Activated T-helper 1 cell treated with anti-CD3 and anti-CD28 coated beads, Interleukin-2, amount 50 U/mL, for 16 hours (primary cell): ENCODE data around the gene PRMT7.

Experiments used
- DNase-seq, 2 donors: peaks; one replicate each; pipeline ENCODE4 v3.0.0-alpha.2; 2020; ENCODE audit warnings: low read depth in 1 of 2, low spot score in 1 of 2

The PRMT7 gene

DNA sequence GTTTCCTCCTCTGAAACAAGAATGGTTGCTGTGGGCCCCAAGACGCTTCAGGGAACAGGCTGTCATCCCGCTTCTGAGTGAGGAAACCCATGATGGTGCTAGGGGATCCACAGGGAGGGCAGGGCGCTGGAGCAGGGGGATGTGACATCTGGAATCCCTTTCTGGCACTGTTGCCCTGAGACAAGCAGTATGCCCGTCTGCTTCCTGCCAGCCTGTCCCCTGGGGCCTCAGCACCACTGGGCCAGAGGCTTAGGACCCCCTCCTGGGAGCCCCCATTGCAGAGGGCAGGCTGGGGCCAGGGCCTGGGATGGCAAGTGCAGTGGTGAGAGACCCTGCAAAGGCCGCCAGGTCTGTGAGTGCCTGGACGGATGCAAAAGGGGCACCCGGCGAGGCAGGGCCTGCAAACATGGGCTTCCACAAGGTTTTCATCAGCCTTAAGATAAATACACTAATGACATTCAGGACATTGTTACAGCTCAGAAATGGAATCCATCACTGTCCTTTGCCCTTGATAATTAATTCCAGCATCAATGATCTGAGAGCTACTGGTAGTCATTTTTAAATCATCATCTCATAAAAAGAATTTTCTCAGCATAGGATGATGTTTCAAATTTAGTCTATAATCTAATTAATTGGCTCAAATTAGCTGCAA, 51.6 kb downstream of the PRMT7 start:
- no peak for DNase-seq

DNA sequence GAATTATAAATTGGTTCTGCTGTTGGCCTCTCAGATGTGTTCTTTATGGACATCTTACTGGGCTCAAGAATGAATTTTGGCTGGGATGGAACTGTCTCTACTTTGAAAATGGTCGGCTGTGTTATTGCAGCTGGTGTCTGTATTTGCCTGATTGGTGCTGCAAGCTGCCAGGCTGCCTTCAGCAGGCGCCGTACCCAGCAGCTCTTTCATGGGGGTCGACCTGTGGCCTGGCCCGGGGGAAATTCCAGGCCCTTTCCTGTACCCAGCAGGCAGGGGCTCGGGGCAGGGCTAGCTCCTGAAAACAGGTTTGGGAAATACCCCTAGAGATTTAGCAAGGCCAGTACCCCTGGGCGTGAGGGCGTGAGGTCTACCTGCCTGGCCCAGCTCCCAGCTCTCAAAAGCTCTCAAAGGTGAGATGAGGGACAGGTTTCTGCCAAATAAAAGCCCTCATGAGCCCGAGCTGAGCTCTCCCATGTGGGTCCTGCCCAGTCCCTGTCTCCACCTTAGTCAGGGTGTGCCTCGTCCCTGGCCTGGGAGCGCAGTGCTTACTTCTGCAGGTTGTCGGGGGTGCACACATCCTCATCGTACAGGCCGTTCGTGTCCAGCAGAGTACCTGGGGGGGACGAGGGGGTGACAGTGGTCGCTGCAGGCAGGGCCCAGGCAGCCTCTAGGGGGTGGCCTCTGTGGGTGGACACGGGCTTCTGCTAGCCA, 52.3 kb downstream of the PRMT7 start:
- DNase-seq = no peak

DNA sequence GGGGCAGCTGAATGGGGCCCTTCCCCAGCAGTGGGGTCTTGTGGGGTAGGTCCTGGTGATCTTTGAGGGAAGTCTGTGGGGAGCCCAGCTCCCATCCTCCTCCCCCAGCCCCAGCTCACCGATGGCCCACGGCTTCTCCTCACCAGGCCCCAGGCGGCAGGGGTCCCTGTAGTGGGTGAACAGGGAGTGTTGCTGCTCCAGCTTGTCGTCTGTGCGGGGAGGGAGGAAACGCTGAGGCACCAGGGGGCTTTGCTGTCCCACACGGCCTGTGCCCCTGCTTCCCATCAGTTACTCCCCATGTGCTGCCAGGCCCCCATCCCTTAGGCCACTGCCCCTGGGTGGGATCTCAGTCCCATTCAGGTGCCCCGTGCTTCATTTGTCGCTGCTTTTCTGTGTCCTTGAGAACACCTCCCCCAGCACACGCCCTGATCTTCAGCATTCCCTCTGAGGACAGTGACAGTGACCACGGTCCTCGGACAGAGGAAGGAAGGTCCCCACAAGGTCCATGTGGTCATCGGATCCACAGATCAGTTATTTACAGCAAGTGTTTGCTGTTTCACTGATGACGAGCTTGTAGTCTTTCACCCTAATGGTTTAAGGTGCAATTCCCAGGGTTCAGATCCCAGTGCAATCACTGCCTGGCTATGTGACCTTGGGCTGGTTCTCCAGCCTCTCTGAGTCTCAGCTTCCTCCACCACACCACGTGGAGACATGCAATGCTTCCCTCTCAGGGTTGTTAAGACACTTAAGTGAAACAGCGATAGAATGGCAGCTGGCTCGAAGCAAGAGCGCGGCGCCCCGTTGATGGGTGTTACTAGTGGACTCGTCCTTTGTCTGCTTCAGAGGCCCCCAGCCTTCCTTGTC, 53.1 kb downstream of the PRMT7 start:
- no peak for DNase-seq

DNA sequence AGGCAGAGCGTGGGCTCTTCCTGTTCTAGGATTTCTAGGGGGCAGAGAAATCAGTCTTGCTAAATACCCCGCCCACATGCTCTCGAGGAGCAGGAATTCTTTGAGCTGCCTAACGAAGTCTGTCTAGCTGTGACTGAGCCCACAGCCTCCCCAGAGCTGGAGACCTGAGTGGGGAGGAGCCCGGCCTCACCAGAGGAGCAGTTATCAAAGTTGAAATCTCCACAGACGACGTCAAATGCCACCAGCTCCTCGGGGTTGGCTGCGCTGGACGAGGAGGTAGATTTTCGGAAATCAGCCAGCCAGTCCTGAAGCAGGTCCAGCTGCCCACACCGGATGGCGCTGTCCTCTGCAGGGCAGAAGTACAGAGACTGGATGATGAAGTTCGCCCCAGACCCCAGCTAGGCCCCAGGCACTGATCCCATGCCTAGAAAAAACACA, 53.8 kb downstream of the PRMT7 start:
- DNase-seq = no peak

DNA sequence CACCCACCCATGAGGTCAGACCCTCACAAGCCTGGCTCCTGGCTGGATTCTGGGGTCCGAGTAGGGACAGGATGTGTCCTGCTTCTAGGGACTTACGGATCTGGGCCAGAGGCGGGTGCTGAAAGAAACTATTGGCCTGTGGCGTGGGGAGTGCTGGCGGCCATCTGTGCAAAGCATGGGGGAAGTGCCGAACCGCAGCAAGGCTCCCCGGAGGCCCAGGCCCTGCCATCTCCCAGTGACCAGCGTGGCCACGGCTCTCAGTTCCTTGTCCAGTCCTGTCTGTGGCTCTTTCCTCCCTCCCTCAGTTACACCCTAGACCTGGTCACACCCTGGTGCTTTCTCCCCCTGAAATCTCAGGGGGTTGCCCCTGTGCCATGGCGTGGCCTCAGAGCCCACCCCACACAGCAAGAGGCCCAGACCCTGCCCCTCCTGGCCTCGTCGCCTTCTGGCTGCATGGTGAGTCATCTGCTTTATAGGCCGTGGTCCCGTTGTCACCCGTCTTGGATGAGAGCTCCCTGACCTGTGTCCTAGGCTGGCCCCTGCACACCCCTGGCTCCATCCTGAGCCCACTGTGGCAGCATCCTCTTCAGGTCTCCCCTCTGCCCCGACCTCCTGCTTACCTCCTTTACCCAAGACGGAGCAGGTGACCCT, 54.5 kb downstream of the PRMT7 start:
- no peak for DNase-seq

DNA sequence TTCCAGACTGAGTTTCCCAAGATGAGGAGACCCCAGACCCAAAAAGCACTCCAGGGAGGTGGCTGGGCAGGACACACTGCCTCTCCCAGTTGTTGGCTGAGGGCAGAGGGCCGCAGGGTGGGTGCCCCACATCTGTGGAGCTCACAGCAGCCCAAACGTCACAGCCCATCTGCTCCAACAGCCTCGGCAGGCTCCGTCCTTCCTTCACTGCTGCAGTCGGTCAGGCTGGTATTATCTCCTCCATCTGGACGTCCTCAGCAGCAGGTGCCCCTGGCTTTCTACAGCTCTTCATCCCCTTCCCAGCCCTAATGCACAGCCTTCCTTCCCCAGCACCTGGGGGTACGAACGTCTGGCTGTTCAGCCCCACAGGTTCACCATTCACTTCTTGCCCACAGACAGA, 55.2 kb downstream of the PRMT7 start:
- no peak for DNase-seq

DNA sequence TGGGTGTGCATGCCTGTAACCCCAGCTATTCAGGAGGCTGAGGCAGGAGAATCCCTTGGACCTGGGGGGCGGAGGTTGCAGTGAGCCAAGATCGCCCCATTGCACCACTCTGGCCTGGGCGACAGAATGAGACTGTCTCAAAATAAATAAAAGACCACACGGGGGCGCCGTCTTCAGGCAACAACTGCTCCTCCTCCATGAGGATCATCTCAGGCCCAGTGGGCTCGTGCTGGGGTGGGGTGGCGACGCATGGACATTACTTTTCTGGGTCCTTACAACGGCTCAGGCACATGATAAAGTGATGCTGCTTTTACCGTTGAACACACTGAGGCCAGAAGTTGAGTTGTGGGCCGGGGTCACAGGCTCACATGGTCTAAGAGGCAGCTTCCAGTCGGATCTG, 56.2 kb downstream of the PRMT7 start:
- no peak for DNase-seq

DNA sequence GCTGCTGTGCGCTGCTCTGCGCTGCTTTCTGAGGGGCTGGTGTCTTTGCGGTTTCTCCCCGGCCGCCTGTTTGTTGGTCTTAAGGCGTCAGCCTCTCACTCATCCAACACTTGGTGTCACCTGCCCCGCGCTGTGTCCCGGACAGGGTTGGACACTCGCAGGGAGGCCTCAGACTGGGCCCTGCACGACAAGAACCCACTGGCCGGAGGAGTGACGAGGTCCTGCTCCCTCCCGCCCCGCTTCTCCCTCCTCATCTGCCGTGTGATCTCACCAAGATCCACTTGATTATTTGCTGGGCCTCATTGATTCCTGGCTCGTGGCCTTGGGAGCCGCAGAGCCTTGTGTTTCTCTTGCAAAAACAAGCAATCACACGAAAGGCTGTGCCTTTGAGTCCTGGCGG, 56.6 kb downstream of the PRMT7 start:
- no peak for DNase-seq

DNA sequence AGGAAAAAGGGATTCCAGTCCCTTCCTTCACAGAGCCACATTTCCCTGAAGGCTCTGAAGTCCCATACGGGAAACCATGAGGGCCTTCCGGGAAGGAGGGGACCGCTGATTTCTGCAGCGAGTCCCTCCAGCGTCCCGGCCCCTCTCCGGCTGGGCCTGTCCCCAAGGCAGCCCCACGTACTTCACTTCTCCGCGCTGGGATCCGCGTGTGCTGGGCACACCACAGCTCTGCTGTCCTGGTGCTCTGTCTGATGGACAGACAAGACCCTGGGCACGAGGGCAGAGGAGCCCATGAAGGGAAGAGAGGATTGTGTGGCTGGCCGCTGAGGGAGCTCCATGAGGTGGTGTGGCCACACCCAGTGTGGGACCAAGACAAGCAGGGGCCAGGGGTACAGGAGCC, 57.1 kb downstream of the PRMT7 start:
- no peak for DNase-seq

DNA sequence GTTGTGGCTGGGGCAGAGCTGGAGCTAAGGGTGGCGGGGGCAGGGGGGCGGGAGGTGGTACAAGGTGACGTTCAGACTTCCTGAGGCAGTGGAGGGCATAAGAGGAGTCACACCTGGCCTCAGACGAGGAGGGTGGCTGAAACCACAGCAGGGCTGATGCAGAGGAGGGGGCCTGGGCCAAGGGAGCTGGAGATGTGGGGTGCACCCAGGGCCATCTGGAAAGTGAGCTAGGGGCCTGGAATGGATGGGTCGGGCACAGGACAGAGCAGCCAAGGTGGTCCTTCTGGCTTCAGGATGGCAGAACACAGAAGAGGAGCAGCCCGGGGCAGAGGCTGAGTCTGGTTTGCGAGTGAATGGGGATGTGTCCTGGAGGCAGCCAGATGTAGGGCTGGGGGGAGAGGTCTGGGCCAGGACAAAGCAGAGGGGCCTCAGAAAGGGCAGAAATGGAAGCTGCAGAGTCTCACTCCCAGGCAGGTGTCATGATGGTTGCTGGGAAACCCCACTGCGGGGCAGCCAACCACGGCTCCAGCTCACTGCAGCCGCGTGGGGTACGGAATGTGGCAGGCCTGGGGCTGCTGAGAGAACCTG, 57.6 kb downstream of the PRMT7 start:
- DNase-seq = no peak

DNA sequence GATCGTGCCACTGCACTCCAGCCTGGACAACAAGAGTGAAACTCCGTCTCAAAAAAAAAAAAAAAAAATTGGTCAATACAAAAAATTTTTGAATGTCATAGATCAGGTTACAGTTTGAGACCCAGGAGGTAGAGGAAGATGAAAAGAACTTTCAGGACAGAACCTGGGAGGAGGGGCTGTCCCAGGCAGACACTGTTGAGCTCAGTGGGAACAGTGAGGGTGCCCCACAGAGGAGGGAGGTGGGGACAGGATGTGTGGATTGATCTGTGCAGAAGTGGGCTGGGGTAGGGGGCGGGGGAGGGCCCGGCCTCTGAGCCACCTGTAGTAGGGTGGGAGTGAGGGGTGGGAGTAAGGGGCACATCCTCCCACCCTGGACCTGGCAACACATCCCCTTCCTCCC, 58.3 kb downstream of the PRMT7 start:
- no peak for DNase-seq

DNA sequence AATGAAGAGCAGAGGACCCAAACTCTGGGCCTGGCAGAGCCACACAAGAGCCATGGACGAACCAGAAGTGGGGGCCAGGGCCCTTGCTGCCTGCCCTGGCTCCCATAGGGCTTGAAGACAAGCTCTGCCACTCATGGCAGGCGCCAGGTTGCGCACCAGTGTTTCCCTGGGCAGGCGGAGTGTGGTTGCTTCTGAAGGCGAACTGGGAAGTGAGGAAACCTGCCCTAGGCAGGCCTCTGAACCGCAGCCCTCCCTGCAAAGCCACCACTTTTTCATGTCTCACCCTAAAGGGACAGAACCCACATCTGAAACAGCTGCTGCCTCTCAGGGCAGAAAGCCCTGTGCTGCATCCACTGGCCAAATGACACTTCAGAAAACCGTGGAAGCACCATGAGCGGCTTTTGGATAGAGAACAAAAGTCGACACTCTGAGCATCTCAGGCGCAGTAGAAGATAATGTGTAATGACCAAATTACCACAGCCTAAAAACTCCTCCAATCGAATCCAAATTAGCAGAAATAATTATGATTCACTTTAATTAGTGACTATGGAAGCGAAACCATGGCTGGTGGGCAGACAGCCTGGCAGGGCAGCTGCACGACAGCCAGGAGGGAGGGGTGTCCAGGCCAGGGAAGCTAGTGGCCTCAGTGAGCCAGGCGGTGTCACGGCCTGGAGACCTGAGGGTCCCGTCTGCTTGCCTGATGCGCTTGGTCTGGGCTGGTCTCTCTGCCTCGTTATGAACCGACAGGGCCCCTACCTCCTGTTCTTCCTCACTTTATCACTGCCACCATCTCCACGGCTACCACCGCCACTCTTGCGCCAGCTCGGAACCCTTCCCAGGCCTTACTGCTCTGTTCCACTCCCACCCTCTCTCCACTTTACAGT, 59.1 kb downstream of the PRMT7 start:
- no peak for DNase-seq

DNA sequence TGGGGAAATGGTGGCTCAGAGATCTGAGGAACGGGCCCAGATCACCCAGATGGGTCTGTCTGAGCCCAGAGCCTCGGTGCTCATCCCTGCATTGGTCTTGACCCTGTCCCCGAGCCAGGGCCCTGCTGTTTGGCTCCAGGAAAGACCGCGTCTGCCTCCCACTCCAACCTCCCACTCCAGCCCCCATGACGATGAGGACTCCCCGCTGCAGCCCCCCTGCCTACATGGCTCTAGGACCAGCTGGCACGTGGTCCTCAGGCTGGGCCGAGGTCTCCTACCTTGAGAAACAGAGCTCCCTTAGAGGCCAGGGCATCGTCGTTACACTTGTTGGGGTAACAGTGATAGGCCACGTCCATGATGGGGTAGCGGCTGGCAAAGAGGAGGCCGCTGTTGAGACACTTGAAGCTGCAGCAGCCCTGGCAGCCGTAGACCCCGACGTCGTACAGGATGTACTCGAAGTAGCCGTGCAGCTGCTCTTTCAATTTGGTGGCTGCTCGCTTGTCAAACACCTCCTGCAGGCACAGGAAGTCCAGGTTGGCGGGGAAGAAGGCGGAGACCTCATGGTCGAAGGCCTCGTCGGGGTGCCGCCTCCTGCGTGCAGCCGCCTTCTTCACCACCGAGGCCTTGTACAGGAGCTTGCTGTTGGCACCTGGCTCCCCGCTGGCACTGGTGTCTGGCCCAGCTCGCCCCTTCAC, 59.9 kb downstream of the PRMT7 start:
- no peak for DNase-seq

DNA sequence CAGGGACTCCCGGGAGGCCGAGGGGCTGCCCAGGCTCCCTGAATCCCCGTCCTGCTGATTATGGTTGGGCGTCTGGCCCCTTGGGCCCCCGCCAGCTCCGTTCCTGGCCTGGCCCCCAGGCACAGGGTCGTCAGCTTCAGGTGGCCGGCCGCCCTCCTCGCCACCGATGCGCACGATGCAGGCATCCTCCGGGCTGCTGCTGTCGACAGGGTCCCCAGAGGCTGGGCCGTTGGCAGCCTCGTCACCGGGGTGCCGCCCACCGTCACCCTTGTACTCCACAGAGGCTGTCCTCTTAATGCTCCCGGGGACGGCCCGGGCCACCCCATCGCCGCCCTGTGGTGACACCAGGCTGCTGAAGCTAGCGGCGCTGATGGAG, 60.4 kb downstream of the PRMT7 start:
- DNase-seq = no peak

DNA sequence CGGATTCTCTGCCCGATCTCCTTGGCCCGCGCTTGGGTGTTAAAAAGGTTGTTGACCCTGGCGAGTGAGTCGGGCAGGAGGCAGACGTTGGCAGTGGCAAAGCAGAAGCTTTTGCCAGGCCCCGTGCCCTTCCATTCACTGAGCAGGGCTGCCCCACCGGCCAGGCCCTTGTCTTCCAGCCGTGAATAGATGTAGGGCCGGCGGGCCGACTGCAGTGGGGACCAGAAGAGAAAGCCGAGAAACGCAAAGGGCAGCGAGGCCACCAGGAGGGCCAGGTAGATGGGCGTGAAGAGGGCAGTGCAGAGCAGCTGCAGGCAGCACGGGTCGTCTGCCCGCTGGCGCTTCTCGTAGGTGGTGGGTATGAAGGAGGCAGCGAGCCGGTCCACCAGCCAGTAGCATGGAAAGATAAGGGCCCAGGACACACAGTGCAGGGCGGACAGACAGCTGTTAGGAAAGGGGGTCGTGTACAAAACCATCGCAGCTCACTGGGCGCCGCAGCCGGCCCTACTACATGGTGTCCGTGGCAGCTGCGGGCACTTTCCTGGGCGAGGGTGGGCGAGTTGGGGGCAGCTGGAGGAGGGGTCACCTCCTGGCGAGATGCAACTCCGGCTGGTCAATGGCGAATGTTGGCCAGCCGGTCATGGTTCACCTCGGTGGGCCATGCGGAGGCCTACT, 61.0 kb downstream of the PRMT7 start:
- DNase-seq = no peak

DNA sequence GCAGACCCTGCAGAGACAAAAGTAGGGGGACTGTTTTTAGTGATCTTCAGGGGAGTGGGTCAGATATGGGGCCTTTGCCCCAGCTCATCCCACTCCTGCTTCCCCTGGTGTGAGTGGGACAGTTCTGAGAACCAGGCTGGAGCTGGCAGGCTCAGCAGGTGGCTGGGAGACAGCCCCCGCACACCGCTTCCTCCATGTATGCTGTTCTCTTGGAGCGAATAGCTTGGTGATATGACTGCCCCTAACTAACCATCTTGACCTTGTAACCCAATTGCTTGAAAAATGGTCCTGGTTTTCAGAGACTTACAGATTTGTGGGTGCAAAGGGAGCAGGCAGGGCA, 61.5 kb downstream of the PRMT7 start:
- DNase-seq = no peak

DNA sequence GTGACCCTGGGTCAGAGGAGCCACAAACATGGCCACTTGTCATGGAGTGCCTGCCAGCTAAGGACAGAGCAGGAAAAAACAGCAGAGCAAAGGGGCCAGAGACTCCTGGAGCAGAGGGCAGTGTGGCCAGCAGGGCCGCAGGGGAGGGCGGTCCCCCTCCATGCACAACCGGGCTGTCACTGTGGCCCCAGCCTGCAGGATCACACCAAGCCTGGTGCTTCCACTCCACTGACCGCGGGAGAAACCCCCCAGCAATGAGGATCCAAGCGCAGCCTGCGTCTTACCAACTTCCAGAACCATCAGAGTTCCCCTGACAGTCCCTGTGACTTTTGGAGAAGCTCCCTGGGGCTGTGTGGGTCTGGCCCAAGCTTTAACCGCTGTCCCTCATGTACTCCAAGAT, 62.0 kb downstream of the PRMT7 start:
- no peak for DNase-seq

DNA sequence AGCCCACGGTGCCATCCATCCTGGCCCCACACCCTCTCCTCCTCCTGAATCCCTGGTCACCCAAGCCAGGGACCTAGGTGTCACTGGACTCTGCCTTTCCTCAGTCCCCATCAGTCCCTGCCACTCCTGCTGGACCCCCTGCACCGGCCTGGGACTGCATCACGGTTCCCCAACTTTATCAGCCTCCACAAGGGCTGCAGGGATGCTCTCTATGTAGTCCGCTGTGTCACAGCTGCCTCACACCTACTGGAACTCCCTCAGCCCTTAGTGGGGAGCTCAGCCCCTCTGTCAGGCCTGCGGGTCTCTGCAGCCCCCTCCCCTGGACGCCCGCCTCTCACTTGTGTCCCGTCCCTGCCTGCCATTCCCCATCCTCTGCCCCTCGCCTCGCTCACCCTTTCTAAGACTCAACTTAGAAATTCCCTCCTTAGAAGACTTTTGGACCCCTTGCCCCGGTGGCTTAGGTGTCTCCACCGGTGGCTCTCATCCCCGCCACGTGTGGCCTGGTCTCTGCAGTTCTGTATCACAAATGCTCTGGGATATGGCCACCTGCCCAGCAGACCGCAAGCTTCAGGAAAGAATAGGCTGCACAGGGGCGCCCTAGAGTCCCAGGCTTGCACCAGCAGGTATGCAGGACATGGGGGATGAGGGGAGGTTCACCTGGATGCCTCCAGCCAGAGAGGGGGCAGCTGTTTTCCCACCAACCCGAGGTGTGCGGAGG, 62.9 kb downstream of the PRMT7 start:
- no peak for DNase-seq
